HG03095 (cell line): ENCODE data around the gene CAB39L.

Source experiments
- ATAC-seq: cut with Tn5 transposase; IDR thresholded peaks from one replicate; pipeline ENCODE4 v1.9.1; 2021; ENCODE audit warnings: moderate library complexity; ENCODE audit not compliant: unreplicated experiment

The CAB39L gene

GRCh38 chr13:49443704-49444523, at the start of gene CAB39L, which contains the start of gene SETDB2:
CAB39L (minus strand) TSS chr13:49444064; CDS start chr13:49382910, 61,154 bp downstream.
SETDB2 (plus strand) TSS chr13:49444274; CDS start chr13:49451894, 7,620 bp downstream.
- ATAC-seq: peak; percentile 94

GRCh38 chr13:49488563-49488962, 44.7 kb upstream of the CAB39L start:
- no peak for ATAC-seq

- no peak for ATAC-seq
These were observed 37.9 kb upstream of the CAB39L start for GRCh38 chr13:49481788-49482187.

- ATAC-seq: no peak
These were observed 32.7 kb upstream of the CAB39L start for GRCh38 chr13:49476529-49476928.

- ATAC-seq: no peak
These were observed 28.3 kb upstream of the CAB39L start for GRCh38 chr13:49472186-49472585.

GRCh38 chr13:49466292-49466838, 22.5 kb upstream of the CAB39L start:
- ATAC-seq: no peak

- ATAC-seq: no peak
These were observed 20.9 kb upstream of the CAB39L start for GRCh38 chr13:49464621-49465325.

GRCh38 chr13:49464085-49464484, 20.2 kb upstream of the CAB39L start:
- ATAC-seq: no peak

GRCh38 chr13:49459580-49459979, 15.7 kb upstream of the CAB39L start:
- ATAC-seq: no peak

GRCh38 chr13:49457221-49457620, 13.4 kb upstream of the CAB39L start:
- ATAC-seq: no peak

- ATAC-seq: no peak
These were observed 12.3 kb upstream of the CAB39L start for GRCh38 chr13:49456156-49456555.

GRCh38 chr13:49455007-49455398, 11.1 kb upstream of the CAB39L start:
- ATAC-seq: peak; percentile 17

- ATAC-seq: peak; percentile 89
These were observed 10.6 kb upstream of the CAB39L start for GRCh38 chr13:49454388-49455006.

GRCh38 chr13:49453465-49453864, 9.6 kb upstream of the CAB39L start:
- no peak for ATAC-seq

- no peak for ATAC-seq
These were observed 9.0 kb upstream of the CAB39L start for GRCh38 chr13:49452725-49453457.

GRCh38 chr13:49450105-49450819, 6.4 kb upstream of the CAB39L start:
- no peak for ATAC-seq

GRCh38 chr13:49448753-49449152, 4.9 kb upstream of the CAB39L start:
- no peak for ATAC-seq

GRCh38 chr13:49446473-49446872, 2.6 kb upstream of the CAB39L start:
- ATAC-seq: no peak

GRCh38 chr13:49444524-49445395, 896 bp upstream of the CAB39L start:
- ATAC-seq: peak; percentile 3
